AG08396 (cell line): ENCODE measurements around the gene RREB1.
"Not testable (repeated sequence)": the region's sequence is repeated elsewhere in the genome, so short reads cannot be mapped to it uniquely, and the experiment has no call there.

Experiments used
- DNase-seq: peaks from one replicate; pipeline ENCODE4 v3.0.0; 2012; ENCODE audit warnings: low spot score, mixed read lengths

The RREB1 gene

GRCh38 chr6:7145585-7145884, 37.8 kb downstream of the RREB1 start:
- no peak for DNase-seq

DNA sequence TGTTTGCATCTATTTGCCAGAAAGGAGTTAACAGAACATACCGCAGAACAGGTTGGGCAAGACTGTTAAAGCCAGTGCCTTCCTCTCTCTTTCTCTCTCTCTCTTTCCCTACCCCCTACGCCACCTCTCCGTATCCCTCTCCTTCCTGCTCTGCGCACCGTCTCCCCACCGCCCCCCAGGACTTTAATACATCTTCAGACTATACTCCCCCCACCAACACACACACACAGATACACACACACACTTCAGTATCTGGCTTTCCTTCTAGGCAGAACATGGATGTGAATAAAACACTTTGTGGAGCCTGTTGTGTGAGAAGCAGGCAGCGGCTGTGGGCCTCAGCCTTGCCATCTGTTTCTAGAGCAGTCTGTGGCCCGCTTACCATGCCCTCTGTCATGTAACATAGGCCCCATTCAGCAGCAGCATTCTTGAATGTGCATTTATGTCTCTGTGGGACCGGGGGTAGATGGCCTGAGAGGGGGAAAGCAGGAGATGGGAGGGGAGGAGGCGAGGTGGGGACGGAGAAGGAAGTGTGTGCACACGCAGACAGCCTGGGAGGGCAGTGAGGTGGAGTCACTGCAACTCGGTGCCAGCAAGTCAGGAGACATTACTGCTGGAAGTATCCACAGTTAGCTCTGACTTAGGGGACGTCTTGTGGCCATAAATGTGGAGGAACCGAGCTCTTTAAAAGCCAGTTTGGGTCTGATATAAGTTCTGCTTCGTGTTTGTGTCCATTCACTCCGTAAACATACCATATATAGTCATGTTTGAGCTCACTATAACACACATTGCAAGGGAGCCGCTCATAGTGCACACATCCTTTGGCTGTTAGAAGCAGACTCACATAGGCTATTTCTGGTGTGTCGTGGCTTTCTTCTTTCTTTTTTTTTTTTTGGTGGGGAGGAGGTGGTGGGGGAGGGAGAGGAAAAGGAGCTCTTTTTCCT, 38.4 kb downstream of the RREB1 start:
- peak; percentile 55 for DNase-seq

DNA sequence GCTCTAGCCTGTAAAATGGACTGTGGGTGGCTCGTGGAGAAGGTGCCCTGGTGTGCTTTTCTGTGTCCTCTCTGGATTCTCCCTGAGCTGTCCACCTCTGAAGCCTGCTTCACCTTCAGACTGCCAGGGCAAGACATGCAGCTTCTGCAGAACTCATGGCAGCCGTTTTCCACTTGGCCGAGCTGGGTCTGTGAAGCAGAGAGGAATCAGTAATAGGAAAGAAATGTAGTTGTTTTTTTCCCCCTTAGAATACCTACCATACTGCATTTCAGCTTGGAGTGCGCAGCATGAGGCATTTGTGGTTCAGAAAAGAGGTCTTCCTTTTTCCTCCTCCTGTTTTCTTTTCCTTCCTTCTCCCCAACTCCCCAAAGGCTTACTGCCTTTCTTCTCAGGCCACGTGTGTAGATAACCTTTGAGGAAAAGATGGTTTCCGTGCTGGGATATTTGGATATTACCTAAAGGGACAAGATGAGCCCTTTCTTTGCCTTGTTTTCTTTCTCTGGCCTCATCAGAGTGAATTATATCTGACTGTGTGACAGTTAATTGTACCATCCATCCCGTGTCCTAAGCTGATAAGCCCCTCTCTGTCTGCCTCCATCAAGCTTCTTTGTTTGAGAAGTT, 39.4 kb downstream of the RREB1 start:
- no peak for DNase-seq

DNA sequence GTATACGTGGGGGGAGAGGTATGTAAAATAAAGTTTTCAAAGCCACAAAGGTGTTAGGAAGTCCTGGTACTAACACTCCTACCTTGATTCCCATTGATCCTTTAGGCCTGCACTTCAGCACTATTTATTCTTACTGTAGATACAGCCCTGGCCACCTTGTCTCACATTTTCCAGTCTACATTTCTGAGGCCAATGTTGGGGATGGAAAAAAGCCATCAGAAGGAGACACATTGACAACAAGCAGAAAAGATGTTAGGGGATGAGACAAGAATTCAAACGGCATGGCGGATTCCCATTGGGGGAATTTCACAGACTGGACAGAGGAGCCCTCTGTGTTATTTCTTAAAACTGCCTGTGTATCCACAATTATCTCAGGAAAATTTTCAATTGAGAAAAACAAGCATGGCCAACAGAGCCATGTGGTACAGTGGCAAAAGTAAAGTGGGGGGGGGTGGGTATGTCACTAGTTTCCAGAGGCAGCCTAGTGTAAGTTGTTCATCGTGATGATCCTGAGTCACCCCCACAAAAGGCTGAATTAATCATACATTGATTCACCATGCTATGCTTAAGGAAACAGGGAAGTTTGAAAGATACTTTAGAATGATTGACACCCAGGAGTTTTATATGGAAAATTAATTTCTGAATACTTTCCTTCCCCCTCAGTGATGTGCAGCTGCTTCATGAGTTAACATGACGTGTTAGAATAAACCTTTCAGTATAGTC, 40.5 kb downstream of the RREB1 start:
- DNase-seq: peak; percentile 63

DNA sequence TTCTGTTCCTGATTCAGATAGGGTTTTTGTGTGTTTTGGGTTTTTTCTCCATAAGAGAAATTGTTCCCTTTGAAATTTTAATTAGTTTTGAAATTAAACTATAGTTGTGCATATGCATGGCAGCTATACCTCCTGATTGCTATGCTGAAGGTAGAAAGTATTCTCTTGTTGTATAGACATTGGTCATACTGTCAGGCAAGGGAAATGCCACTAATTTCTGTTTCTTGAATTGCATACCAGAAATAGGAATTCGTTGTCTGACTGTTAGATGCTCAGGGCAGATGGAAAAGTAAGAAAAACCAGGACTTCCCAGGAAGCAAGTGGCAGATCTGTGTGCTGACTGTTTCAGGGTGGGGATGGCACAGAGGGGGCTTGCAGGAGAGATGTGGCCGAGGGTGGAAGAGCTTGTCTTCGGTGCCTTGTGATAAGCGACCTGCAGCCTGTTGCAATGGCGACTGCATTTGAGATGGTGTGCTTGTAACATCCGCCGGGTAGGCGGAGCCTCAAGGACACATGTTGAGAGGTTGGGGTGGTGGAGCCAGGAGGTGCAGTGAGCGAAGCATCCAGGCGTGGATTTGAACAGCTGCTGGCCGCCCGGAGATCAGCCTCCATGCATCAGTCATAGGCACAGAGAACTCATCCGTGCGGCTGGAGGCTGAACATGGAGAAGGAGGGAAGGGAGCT, 42.8 kb downstream of the RREB1 start:
- no peak for DNase-seq

DNA sequence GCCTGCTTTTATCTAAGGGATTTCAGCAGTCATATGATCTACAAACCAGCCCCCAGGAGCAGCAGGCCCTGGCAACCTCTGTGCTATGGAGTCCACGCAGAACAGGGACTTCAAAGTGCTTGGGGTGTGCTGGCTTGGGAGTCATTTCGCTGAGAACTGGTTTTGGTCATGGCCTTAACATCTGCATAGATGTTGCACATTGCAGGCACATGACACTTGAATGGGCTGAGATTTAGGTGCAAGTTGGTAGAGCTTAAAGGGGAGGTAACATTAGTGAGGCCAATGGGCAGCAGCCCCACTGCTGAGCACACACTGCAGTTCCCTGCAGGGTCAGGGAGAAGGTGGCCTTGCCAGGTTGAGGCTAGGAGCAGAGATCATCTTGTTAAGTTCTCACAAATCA, 43.6 kb downstream of the RREB1 start:
- no peak for DNase-seq

DNA sequence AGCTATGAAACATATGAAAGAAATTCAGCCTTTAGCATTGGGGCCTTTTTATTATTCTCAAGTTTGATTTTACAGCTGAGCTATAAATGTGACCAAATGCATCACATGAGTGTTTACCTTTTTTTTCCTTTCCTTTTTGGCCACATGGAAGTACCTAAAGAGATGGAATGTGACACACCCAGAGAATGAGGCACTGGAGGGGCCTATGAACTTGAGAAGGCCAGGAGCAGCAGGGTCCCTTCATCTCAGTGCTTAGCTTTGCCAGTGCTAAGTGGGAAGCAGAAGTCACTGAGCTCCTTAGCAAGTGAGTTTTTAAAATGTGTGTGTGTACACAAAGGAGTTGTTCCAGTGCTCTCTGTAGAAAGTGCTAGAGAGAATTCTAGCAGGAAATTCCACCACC, 44.7 kb downstream of the RREB1 start:
- DNase-seq: no peak

DNA sequence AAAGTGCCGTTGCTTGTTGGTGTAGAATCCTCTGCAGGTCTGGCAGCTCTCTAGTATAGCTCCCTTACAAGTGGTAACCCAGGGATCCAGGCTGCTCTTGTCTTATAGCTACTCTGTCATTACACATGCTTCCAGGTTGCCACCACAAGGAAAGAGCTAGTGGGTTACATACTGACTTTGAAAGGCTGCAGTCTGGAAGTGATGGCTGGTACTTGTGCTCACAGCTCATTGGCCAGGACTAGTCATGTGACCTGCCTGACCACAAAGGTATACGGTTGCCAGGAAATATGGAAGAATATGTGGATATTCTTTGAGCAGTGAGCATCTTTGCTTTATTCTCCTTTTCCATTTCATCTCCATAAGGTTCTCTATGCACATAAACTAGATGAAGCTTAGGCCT, 46.0 kb downstream of the RREB1 start:
- no peak for DNase-seq

GRCh38 chr6:7154341-7155139, 46.8 kb downstream of the RREB1 start:
- DNase-seq: no peak

DNA sequence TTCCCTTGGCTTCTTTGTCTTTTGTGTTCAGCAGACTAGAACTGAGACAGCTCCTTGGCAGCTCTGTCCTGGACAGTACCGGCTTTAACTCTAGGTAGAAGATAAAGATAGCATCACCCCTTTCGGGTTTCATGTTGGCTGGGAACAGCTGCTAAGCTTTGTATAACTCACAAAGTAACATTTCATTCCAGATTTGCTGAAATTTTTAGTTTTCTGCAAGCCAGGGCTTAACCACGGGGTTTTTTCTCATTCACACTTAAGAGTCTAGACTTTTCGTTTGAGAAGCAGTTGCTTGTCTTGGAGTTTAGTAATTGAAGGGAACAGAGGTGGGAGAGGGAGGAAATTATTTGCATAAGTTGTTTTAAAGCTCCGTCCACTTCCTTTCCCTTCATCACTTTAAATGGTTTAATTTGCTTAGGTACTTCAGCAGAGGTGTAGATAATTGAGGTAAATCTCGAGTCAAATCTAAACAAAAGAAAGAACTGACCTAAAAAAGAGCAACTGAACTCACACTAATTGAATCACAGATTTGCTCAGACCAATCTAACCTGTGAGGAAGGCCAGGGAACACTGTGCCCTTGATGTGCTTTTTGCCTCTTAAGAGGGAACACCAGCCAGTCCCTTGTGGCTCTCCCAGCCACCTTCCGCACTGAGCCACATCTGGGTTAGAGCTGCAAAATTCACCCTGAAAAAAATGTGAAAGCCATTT, 48.3 kb downstream of the RREB1 start:
- DNase-seq: no peak

DNA sequence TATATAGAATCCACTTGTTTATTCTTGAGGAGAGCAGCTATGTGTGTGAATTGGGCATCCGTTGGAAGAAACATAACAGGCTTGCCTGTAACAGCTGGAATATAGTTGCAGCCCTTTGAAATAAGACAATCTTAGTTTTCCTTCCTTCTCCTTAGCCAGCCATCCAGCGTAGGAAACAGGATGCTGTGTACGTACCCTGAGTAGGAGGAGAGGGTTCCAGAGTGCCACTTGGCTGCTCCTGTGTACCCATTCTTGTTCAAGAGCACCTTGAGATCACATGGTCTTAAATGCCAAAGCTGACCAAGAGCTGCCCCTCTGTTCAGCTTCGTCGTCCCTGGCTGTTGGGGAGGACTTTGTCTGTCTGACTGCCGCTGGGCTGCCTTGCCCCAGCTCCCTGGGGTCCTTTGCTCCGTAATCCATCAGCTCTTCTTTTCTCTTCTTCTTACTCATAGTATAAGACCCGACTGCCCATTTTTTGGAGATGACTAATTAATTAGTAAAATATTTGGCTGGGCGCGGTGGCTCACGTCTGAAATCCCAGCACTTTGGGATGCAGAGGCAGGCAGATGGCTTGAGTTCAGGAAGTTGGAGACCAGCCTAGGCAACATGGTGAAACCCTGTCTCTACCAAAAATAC, 49.0 kb downstream of the RREB1 start:
- peak; percentile 57 for DNase-seq

- not testable (repeated sequence) for DNase-seq
These were observed 49.5 kb downstream of the RREB1 start for GRCh38 chr6:7157307-7157706.

- no peak for DNase-seq
These were observed 50.2 kb downstream of the RREB1 start for GRCh38 chr6:7157752-7158616.

GRCh38 chr6:7159790-7160525, 52.2 kb downstream of the RREB1 start:
- no peak for DNase-seq

DNA sequence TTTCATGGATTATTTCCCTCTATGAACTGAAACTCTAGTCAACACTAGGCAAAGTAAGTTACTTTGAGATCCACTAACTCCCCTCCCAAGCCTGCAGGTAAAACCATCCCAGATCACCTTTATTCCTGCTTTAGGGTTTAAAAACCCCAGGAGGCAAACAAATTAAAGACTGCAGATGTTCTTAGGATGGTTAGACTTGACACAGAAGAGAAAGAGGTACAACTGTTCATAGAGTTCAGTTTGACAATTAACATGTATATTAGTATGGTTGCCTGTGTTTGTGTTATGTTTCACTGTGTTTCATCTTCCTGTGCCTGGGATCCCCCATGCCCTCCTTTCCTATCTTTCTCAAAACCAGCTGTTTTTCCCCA, 53.5 kb downstream of the RREB1 start:
- DNase-seq: no peak

DNA sequence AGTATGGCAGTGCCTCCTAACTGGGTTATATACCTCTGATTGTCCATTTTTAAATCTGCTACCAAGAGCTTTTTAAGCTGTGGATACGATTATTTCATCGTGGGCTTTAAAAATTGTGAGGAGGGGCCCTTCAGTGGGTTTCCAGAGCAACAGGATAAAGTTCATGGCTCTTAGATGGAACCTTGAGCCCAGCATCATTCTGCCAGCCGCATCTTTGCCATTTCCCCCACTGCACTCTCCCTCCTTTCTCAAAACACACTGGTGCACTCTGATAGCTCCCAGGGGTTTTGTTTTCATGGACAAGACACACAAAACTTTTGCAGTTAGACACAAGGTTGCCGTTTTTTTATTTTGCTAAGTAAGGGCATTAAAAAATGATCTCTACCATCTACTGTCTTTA, 54.1 kb downstream of the RREB1 start:
- DNase-seq: no peak

DNA sequence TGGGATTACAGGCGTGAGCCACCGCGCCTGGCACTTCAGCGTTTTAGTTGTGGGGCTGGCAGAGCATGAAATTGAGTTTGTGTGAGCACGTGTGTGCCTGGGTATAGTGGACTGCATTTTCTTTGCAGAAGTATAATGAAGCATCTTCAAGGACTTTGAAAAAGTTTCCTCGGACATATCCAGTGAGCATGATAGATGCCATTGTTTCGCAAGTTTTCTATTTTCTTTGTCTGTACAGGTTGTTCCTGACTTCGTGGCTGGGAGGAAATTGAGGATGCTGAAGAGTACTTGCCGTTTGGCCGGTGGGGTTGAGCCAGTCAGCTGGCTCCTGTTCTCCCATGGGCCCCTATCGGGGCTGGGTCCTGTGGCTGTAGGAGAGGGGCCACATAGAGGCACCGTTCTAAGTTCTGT, 55.9 kb downstream of the RREB1 start:
- DNase-seq: no peak

DNA sequence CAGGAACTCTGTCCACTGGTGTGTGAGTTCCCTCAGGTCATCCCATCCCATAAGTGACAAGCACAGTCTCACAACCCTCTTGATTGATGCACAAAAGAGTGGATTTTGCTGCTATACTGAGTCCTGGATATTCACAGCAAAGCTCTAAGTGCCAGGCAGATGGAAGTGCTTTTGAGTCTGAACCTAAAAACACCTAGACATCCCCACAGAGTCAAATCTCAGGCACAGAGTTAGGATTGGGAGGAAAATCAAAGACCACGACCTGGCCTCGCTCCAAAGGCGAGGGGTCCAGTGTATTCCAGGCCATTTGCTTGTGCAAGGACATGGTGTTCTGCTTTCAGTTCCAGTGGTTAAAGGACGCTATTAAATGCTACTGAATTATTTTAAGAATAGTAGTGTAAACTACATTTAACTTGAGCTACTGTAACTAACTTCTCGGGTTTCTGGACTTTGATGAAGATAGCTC, 56.8 kb downstream of the RREB1 start:
- DNase-seq: no peak
